Smooth muscle cell (in vitro differentiated cells): ENCODE results near the gene MGST2. TPM values are rescaled to one million over a fixed set of nuclear protein-coding genes. Genes with fewer than 3 reads are reported as not detected.

Source experiments
- DNase-seq: peaks from one replicate; lab custom pipeline; 2025; ENCODE audit not compliant: unreplicated experiment; lab: John Stamatoyannopoulos, UW
- H2AFZ ChIP-seq: fragments of 200-600 bp; sonication (generic); 2 replicates; pipeline ENCODE4 v1.6.0; 2016; ENCODE audit warnings: antibody characterized with exemption, low read depth, mild to moderate bottlenecking
- H3F3A ChIP-seq: fragments of 200-600 bp; sonication (generic); 2 replicates; pipeline ENCODE4 v1.6.0; 2017; ENCODE audit warnings: antibody characterized with exemption, low read depth
- H3K27ac ChIP-seq: fragments of 200-600 bp; sonication (generic); 2 replicates; pipeline ENCODE4 v1.5.1; 2016; ENCODE audit warnings: low read depth, mild to moderate bottlenecking
- H3K27me3 ChIP-seq: fragments of 200-600 bp; sonication (generic); 2 replicates; pipeline ENCODE4 v1.6.1; 2016; ENCODE audit warnings: low read depth, mild to moderate bottlenecking
- H3K36me3 ChIP-seq: fragments of 200-600 bp; sonication (generic); 2 replicates; pipeline ENCODE4 v1.5.1; 2016; ENCODE audit warnings: low read depth
- H3K4me1 ChIP-seq: fragments of 200-600 bp; sonication (generic); 2 replicates; pipeline ENCODE4 v1.5.1; 2016; ENCODE audit warnings: low read depth
- H3K4me2 ChIP-seq: fragments of 200-600 bp; sonication (generic); 2 replicates; pipeline ENCODE4 v1.6.0; 2016; ENCODE audit warnings: mild to moderate bottlenecking
- H3K4me3 ChIP-seq: fragments of 200-600 bp; sonication (generic); 2 replicates; pipeline ENCODE4 v1.5.1; 2016; ENCODE audit warnings: mild to moderate bottlenecking
- H3K79me2 ChIP-seq: fragments of 200-600 bp; sonication (generic); 2 replicates; pipeline ENCODE4 v1.6.0; 2016; ENCODE audit warnings: low read depth, mild to moderate bottlenecking
- H3K9ac ChIP-seq: fragments of 200-600 bp; sonication (generic); 2 replicates; pipeline ENCODE4 v1.6.0; 2016; ENCODE audit warnings: low read depth
- H3K9me3 ChIP-seq: fragments of 200-600 bp; sonication (generic); replicated peaks from 2 replicates; pipeline ENCODE4 v1.5.1; 2016; ENCODE audit warnings: low read depth
- H4K20me1 ChIP-seq: fragments of 200-600 bp; sonication (generic); 2 replicates; pipeline ENCODE4 v1.6.0; 2016; ENCODE audit warnings: low read depth
- WGBS: methylation state at CpG from one replicate; pipeline ENCODE4 v1.1.7; 2016; ENCODE audit warnings: low lambda C conversion rate; 5-methylcytosine and 5-hydroxymethylcytosine counted together
- polyA plus RNA-seq: library from polyadenylated mRNA; unstranded; fragments of >200 nt; fragmentation: Nextera tagmentation; extraction: Ambion mirVana; gene quantifications from 2 replicates; pipeline ENCODE4 v1.2.1, GENCODE V29; 2016
- total RNA-seq: library from RNA; depleted of rRNA; stranded (reverse); fragments of >200 nt; gene quantifications from 2 replicates; pipeline ENCODE4 v1.2.3, GENCODE V29; 2014
- TF ChIP-seq, protein P1 (sequence below): fragments of 200-600 bp; sonication (generic); IDR thresholded peaks from 2 replicates; pipeline ENCODE4 v1.5.1; 2017; ENCODE audit warnings: borderline replicate concordance, mild to moderate bottlenecking, antibody characterized with exemption; ENCODE audit not compliant: insufficient read depth, poor library complexity, severe bottlenecking

Gene MGST2
- total and polyA plus RNA-seq, 2 experiments from 2014 or later = 27.8 to 51.1 TPM

DNA sequence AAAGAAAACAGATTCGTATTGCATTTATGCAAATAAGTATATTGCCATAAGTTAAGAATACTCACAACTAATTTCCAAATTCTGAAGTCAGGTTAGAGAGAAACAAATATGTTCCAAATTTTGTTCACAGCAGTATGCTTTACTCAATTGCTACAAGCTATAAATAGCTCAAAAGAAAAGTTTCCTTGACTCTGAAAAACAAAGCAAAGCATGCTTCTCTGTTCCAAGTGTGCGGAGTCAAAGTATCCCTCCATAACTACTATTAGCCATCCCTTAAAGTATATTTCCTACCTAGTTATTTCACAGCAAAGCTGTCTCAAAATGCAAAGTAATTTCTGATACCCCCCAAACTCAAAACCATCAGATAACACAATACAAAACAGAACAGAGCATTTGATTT lies 47.3 kb downstream of the MGST2 start:
- TF ChIP-seq, protein P1, sequence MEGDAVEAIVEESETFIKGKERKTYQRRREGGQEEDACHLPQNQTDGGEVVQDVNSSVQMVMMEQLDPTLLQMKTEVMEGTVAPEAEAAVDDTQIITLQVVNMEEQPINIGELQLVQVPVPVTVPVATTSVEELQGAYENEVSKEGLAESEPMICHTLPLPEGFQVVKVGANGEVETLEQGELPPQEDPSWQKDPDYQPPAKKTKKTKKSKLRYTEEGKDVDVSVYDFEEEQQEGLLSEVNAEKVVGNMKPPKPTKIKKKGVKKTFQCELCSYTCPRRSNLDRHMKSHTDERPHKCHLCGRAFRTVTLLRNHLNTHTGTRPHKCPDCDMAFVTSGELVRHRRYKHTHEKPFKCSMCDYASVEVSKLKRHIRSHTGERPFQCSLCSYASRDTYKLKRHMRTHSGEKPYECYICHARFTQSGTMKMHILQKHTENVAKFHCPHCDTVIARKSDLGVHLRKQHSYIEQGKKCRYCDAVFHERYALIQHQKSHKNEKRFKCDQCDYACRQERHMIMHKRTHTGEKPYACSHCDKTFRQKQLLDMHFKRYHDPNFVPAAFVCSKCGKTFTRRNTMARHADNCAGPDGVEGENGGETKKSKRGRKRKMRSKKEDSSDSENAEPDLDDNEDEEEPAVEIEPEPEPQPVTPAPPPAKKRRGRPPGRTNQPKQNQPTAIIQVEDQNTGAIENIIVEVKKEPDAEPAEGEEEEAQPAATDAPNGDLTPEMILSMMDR = no peak
- DNase-seq = no peak
- peak overlapping the region; percentile 20 for H3K4me2 ChIP-seq
- H3K9ac ChIP-seq = peak overlapping the region; percentile 77
- H3K27ac ChIP-seq = peak overlapping the region; percentile 97
- H3F3A ChIP-seq = no peaks in the 10 kb centered on the region
- no peaks in the 10 kb centered on the region for H3K27me3 ChIP-seq
- no peaks in the 10 kb centered on the region for H3K79me2 ChIP-seq
- no peaks in the 10 kb centered on the region for H3K36me3 ChIP-seq
- H2AFZ ChIP-seq = no peak overlapping the region
- no peaks in the 10 kb centered on the region for H4K20me1 ChIP-seq
- WGBS = 88% methylated on average over 2 of the region's 2 CpGs
- H3K9me3 ChIP-seq = no peaks in the 10 kb centered on the region
- H3K4me3 ChIP-seq = no peak overlapping the region
- peaks cover 27% of the 10 kb centered on the region for H3K4me1 ChIP-seq

GRCh38 chr4:139715746-139716391 lies 50.2 kb downstream of the MGST2 start:
- no peaks in the 10 kb centered on the region for H3K9me3 ChIP-seq

DNA sequence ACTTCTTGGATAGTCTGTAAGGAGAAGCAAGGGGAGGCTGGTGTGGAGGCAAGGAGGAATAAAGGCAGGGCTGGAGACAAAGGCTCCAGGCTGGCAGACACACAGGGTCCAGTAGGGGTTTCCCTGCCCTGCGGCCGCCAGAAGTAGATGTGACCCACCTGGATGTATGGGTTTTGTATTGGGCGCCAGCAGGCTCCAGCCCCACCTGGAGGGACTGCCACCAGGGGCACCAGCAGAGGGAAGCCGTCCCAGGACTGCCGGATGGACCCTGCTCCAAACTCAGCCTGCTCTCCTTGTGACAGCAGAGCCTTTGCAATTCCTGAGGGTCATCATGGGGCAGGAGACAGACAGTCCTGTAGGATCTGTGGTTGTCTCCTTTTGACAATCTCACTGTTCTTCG lies 52.7 kb downstream of the MGST2 start:
- H3K79me2 ChIP-seq = no peaks in the 10 kb centered on the region
- H3K4me1 ChIP-seq = peaks cover 9% of the 10 kb centered on the region
- TF ChIP-seq, protein P1 = no peak
- no peaks in the 10 kb centered on the region for H3K27me3 ChIP-seq
- H3K9me3 ChIP-seq = no peaks in the 10 kb centered on the region
- 99% methylated on average over 6 of the region's 6 CpGs for WGBS
- no peak overlapping the region for H3K4me2 ChIP-seq
- no peaks in the 10 kb centered on the region for H4K20me1 ChIP-seq
- no peak overlapping the region for H3K4me3 ChIP-seq
- no peaks in the 10 kb centered on the region for H3F3A ChIP-seq
- H3K27ac ChIP-seq = no peak overlapping the region
- H2AFZ ChIP-seq = no peak overlapping the region
- H3K36me3 ChIP-seq = no peaks in the 10 kb centered on the region
- no peak overlapping the region for H3K9ac ChIP-seq
- DNase-seq = no peak

More at GRCh38 chr4:139715746-139716391, 50.2 kb downstream of the MGST2 start:
- WGBS = 25% methylated on average over 9 of the region's 9 CpGs
- Histone ChIP-seq H3K27me3 (no peaks in the 10 kb centered on the region), H3K9ac (peak overlapping the region; percentile 91), H3F3A (no peaks in the 10 kb centered on the region), H3K27ac (peak overlapping the region; percentile 97), H3K36me3 (no peaks in the 10 kb centered on the region), H2AFZ (no peak overlapping the region), H3K4me2 (peak overlapping the region; percentile 40), H4K20me1 (no peaks in the 10 kb centered on the region), H3K4me3 (no peak overlapping the region), H3K4me1 (peaks cover 16% of the 10 kb centered on the region), H3K79me2 (no peaks in the 10 kb centered on the region)
- DNase-seq = no peak
- TF ChIP-seq, protein P1 = no peak

GRCh38 chr4:139718833-139719232 lies 53.2 kb downstream of the MGST2 start:
- Histone ChIP-seq H3K27ac (no peak overlapping the region), H3K79me2 (no peaks in the 10 kb centered on the region), H3K9ac (no peak overlapping the region), H3K9me3 (no peaks in the 10 kb centered on the region), H3K4me1 (peaks cover 9% of the 10 kb centered on the region), H3K27me3 (no peaks in the 10 kb centered on the region), H4K20me1 (no peaks in the 10 kb centered on the region), H3F3A (no peaks in the 10 kb centered on the region), H3K4me3 (no peak overlapping the region), H2AFZ (no peak overlapping the region), H3K4me2 (no peak overlapping the region), H3K36me3 (no peaks in the 10 kb centered on the region)
- WGBS = 95% methylated on average over 10 of the region's 10 CpGs
- DNase-seq = no peak
- TF ChIP-seq, protein P1 = no peak
